ENCODE measurements around the gene JAG2. TPM values are rescaled to one million over a fixed set of nuclear protein-coding genes. Genes with fewer than 3 reads are reported as not detected.

The JAG2 gene
- total RNA-seq, 2 donors from 2014 or later = 0.55 to 1.2 TPM

DNA sequence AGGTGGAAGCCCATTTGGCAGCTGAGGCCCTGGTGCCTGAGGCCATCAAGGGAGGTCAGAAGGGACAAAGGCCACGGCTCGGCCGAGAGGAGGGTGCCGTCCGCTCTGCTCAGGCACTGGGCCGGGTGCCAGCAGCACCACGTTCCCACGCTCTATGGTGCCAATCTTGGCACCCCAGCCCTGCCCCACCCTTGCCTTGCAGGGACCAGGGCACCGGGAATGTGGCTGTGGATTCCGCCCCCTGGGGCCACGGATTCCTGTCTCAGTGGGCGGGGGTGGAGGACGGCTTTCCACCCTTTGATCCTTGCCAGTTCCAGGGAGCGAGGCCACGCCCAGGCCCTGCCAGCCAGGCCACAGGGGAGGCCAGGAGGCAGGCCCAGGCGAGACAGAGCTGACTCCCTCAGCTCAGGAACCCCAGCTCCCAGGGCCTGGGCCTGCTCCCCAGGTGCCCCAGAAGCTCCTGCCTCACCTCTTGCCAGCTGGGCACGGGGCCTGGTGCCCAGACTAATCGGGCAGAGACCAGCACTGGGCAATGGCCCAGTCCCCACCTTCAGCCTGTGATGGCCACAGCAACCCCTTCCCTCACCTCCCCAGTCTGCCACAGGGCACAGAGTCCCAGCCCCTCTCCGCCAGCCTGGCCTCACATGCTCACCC, 76.9 kb downstream of the JAG2 start:
- peak overlapping the region; percentile 90 for H3K4me3 Mint-ChIP-seq
- no peaks in the 10 kb centered on the region for H3K36me3 Mint-ChIP-seq (ENCODE audit: low read depth)
- ATAC-seq (no peak), DNase-seq (no peak)
- H3K27me3 Mint-ChIP-seq = no peaks in the 10 kb centered on the region
- H3K4me1 Mint-ChIP-seq = peaks cover 17% of the 10 kb centered on the region
- H3K9me3 ChIP-seq (ENCODE audit: control insufficient read depth, low read length, poor library complexity, severe bottlenecking) = no peaks in the 10 kb centered on the region
- H3K27ac Mint-ChIP-seq = peak overlapping the region; percentile 82

DNA sequence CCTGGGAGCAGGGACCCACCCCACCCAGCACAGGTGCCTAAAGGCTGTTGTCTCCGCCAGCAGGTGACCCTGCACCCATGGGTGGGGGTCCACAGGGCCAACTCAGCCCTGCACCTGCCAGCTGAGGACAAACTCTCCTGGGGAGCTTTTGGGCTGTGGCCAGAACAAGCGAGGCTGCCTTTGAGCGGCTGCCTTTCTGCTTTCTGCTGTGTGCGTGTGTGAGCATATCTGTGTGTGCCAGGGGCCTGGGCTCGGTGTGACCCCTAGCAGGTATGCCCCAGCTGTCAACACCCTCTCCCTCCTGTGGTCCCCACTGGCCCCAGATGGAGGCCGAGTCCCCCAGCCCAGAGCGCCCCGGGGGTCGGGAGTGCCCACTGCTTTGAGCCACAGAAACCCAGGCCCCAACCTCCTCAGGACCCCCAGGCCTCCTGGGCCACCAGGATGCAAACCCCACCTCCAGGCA, 77.5 kb downstream of the JAG2 start:
- no peak overlapping the region for H3K27ac Mint-ChIP-seq

More for the DNA sequence above, 77.5 kb downstream of the JAG2 start:
- Mint-ChIP-seq H3K27me3 (no peaks in the 10 kb centered on the region), H3K36me3 (ENCODE audit: low read depth) (no peaks in the 10 kb centered on the region), H3K4me1 (peaks cover 18% of the 10 kb centered on the region), H3K4me3 (no peak overlapping the region)
- ATAC-seq (no peak), DNase-seq (no peak)
- no peaks in the 10 kb centered on the region for H3K9me3 ChIP-seq (ENCODE audit: control insufficient read depth, low read length, poor library complexity, severe bottlenecking)

Other genes starting within 250 kb of the JAG2 start
- 1 to 10 TPM; 1.1 to 4.0 TPM for gene PLD4, start 243.9 kb downstream of the JAG2 start, total RNA-seq
- gene AHNAK2, start 190.4 kb downstream of the JAG2 start, total RNA-seq = not detected
- gene CLBA1, start 183.0 kb downstream of the JAG2 start, total RNA-seq = 1 to 10 TPM; 1.6 to 4.4 TPM
- 10 to 100 TPM; 16.1 to 18.4 TPM for gene CDCA4, start 147.7 kb downstream of the JAG2 start, total RNA-seq
- 10 to 100 TPM; 43.4 to 47.1 TPM for gene GPR132, start 103.3 kb downstream of the JAG2 start, total RNA-seq
- 10 to 100 TPM; 10.8 to 15.4 TPM for gene NUDT14, start 12.5 kb upstream of the JAG2 start, total RNA-seq
- gene BTBD6, start 79.8 kb upstream of the JAG2 start, total RNA-seq = 10 to 100 TPM; 34.9 to 36.2 TPM
- 10 to 100 TPM; 60.1 to 62.6 TPM for gene BRF1, start 132.2 kb upstream of the JAG2 start, total RNA-seq
- gene PACS2, start 146.0 kb upstream of the JAG2 start, total RNA-seq = 10 to 100 TPM; 56.0 to 64.9 TPM
- gene TEX22, start 229.8 kb upstream of the JAG2 start, total RNA-seq = 1 to 10 TPM in 1 of 2 donors, under 1 TPM in 1; 0.60 to 1.7 TPM